Thyroid gland (tissue), 4 donors: Measurements from ENCODE around the gene LTA.

Experiments used
- POLR2A ChIP-seq, 2 donors: fragments of 450-650 bp; IDR thresholded peaks; one replicate each; pipeline ENCODE4 v1.6.1; 2017; ENCODE audit warnings: antibody characterized with exemption in 2 of 2, mild to moderate bottlenecking in 2 of 2, moderate library complexity in 1 of 2
- TF ChIP-seq, protein P1 (sequence below), 6 experiments: fragments of 200-600 bp in 3 of 6; fragments of 450-650 bp in 3 of 6; sonication (generic) in 3 of 6; IDR thresholded peaks; one replicate each; pipeline ENCODE4 v1.5.1; 2016 to 2019; ENCODE audit warnings: antibody characterized with exemption in 6 of 6, mild to moderate bottlenecking in 2 of 6, inconsistent platforms in 1 of 6, moderate library complexity in 1 of 6

GRCh38 chr6:31621991-31622390, 49.9 kb downstream of the LTA start:
- TF ChIP-seq, protein P1, sequence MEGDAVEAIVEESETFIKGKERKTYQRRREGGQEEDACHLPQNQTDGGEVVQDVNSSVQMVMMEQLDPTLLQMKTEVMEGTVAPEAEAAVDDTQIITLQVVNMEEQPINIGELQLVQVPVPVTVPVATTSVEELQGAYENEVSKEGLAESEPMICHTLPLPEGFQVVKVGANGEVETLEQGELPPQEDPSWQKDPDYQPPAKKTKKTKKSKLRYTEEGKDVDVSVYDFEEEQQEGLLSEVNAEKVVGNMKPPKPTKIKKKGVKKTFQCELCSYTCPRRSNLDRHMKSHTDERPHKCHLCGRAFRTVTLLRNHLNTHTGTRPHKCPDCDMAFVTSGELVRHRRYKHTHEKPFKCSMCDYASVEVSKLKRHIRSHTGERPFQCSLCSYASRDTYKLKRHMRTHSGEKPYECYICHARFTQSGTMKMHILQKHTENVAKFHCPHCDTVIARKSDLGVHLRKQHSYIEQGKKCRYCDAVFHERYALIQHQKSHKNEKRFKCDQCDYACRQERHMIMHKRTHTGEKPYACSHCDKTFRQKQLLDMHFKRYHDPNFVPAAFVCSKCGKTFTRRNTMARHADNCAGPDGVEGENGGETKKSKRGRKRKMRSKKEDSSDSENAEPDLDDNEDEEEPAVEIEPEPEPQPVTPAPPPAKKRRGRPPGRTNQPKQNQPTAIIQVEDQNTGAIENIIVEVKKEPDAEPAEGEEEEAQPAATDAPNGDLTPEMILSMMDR (IDR thresholded peaks at IDR 0.05): no peak
- no peak for TF ChIP-seq POLR2A (IDR thresholded peaks at IDR 0.05)
